NCI-H526 treated with DMSO at 0.1 percent for 48 hours (cell line): Measurements from ENCODE around the gene CARD10.
A peak's percentile ranks its signal among the peaks of the same experiment; 100 is the strongest.

ENCODE experiments used
- DNase-seq: peaks from one replicate; lab custom pipeline; 2025; lab: John Stamatoyannopoulos, UW

Gene CARD10

GRCh38 chr22:37462983-37463382 lies 56.2 kb downstream of the CARD10 start:
- no peak for DNase-seq

GRCh38 chr22:37462436-37462835 lies 56.8 kb downstream of the CARD10 start:
- DNase-seq = no peak

GRCh38 chr22:37461961-37462360 lies 57.3 kb downstream of the CARD10 start:
- DNase-seq = no peak

- no peak for DNase-seq
Observed at GRCh38 chr22:37460684-37461083, 58.5 kb downstream of the CARD10 start.

GRCh38 chr22:37459206-37459605 lies 60.0 kb downstream of the CARD10 start:
- DNase-seq = no peak

- DNase-seq = peak; percentile 25
Observed at GRCh38 chr22:37457093-37457893, 61.9 kb downstream of the CARD10 start.

- DNase-seq = no peak
Observed at GRCh38 chr22:37456346-37456745, 62.9 kb downstream of the CARD10 start.

- DNase-seq = no peak
Observed at GRCh38 chr22:37455896-37456295, 63.3 kb downstream of the CARD10 start.

GRCh38 chr22:37454857-37455686 lies 64.1 kb downstream of the CARD10 start:
- DNase-seq = no peak

- DNase-seq = no peak
Observed at GRCh38 chr22:37453696-37454095, 65.5 kb downstream of the CARD10 start.

- no peak for DNase-seq
Observed at GRCh38 chr22:37451218-37451617, 68.0 kb downstream of the CARD10 start.

- DNase-seq = no peak
Observed at GRCh38 chr22:37449331-37450001, 69.7 kb downstream of the CARD10 start.

- peak; percentile 57 for DNase-seq
Observed at GRCh38 chr22:37448516-37449127, 70.6 kb downstream of the CARD10 start.

- DNase-seq = no peak
Observed at GRCh38 chr22:37445501-37445900, 73.7 kb downstream of the CARD10 start.

- no peak for DNase-seq
Observed at GRCh38 chr22:37443977-37444376, 75.2 kb downstream of the CARD10 start.

GRCh38 chr22:37443086-37443485 lies 76.1 kb downstream of the CARD10 start:
- no peak for DNase-seq

- no peak for DNase-seq
Observed at GRCh38 chr22:37442537-37442936, 76.7 kb downstream of the CARD10 start.

- DNase-seq = no peak
Observed at GRCh38 chr22:37442135-37442534, 77.1 kb downstream of the CARD10 start.

GRCh38 chr22:37440875-37441274 lies 78.3 kb downstream of the CARD10 start:
- DNase-seq = no peak
